Measurements from ENCODE around the gene XPO6. TPM values are rescaled to one million over a fixed set of nuclear protein-coding genes. Genes with fewer than 3 reads are reported as not detected.

XPO6 gene
- total RNA-seq, 4 donors from 2014 or later = 72.9 to 251 (median 86.4) TPM

DNA sequence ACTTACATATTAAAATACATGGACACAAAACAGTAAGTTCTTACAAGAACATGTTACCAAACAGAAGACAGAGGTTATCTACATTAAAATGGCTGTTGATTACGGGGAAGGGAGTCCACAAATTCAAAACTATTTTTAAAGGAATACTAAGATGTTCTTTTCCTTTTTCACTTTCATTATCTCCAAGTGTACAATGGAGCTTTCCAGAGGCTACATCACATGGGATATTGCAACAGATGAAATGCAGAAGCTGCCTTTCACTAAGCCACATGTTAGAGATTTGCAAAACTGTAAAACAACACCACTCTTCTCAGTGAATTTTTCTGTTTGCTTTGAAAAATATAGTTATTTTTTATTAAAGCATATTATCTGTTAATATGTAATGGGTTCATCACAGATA lies 53.6 kb downstream of the XPO6 start:
- intact Hi-C loops (cut with DNase I; ENCODE audit: low total_unique reads) = no loop called here
- H3K9me3 ChIP-seq = no peaks in the 10 kb centered on the region
- TF ChIP-seq POLR2A (IDR thresholded peaks at IDR 0.05) = no peak
- TF ChIP-seq, protein P1, sequence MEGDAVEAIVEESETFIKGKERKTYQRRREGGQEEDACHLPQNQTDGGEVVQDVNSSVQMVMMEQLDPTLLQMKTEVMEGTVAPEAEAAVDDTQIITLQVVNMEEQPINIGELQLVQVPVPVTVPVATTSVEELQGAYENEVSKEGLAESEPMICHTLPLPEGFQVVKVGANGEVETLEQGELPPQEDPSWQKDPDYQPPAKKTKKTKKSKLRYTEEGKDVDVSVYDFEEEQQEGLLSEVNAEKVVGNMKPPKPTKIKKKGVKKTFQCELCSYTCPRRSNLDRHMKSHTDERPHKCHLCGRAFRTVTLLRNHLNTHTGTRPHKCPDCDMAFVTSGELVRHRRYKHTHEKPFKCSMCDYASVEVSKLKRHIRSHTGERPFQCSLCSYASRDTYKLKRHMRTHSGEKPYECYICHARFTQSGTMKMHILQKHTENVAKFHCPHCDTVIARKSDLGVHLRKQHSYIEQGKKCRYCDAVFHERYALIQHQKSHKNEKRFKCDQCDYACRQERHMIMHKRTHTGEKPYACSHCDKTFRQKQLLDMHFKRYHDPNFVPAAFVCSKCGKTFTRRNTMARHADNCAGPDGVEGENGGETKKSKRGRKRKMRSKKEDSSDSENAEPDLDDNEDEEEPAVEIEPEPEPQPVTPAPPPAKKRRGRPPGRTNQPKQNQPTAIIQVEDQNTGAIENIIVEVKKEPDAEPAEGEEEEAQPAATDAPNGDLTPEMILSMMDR (IDR thresholded peaks at IDR 0.05) = no peak
- H3K4me1 ChIP-seq = no peaks in the 10 kb centered on the region
- H3K27ac ChIP-seq = peak overlapping the region; percentile 20 to 60
- H3K27me3 ChIP-seq = no peaks in the 10 kb centered on the region
- no peak overlapping the region for H3K4me3 ChIP-seq
- no peaks in the 10 kb centered on the region for H3K36me3 ChIP-seq
- DNase-seq = no peak

DNA sequence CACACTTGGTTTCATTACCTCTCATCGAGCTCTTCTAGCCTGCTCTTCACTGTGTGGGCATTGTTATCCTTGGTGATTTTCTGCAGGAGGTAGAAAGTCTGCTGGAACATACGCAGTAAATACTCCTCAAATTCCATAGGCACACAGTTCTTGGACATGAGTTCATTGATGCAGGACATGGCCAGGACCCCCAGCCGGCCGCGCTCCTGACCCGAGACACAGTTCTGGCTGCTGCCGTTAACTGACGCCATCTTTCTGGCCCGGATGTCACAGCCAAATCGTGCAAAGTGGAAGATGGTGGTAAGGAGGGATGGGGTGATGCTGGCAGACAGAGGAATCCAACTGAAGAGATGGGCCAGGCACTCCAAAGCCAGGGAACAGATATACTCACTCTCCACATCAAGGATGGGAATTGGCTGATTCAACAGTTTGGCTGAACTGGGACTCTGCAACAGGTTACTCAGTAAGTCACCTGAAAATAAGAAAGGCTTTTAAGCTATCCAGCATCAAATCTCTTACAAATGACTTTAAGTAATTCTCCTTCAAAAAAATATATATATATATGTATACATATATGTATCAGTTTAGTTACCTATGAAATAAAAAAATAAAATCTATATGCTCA lies 55.6 kb downstream of the XPO6 start:
- H3K27ac ChIP-seq = no peak overlapping the region
- intact Hi-C loops (cut with DNase I; ENCODE audit: low total_unique reads) = no loop called here
- no peak overlapping the region for H3K4me3 ChIP-seq
- H3K36me3 ChIP-seq = no peaks in the 10 kb centered on the region
- no peaks in the 10 kb centered on the region for H3K9me3 ChIP-seq
- DNase-seq = no peak
- TF ChIP-seq, protein P1 (IDR thresholded peaks at IDR 0.05) = no peak
- no peak for TF ChIP-seq POLR2A (IDR thresholded peaks at IDR 0.05)
- no peaks in the 10 kb centered on the region for H3K4me1 ChIP-seq
- H3K27me3 ChIP-seq = no peaks in the 10 kb centered on the region

- intact Hi-C loops (cut with DNase I; ENCODE audit: low total_unique reads) = no loop called here
- DNase-seq = no peak
- Histone ChIP-seq H3K36me3 (no peaks in the 10 kb centered on the region), H3K9me3 (no peaks in the 10 kb centered on the region), H3K4me1 (no peaks in the 10 kb centered on the region), H3K27ac (no peak overlapping the region), H3K27me3 (no peaks in the 10 kb centered on the region), H3K4me3 (no peak overlapping the region)
- TF ChIP-seq, protein P1 (IDR thresholded peaks at IDR 0.05) = no peak
- no peak for TF ChIP-seq POLR2A (IDR thresholded peaks at IDR 0.05)
Observed at GRCh38 chr16:28155293-28155692, 56.5 kb downstream of the XPO6 start.

DNA sequence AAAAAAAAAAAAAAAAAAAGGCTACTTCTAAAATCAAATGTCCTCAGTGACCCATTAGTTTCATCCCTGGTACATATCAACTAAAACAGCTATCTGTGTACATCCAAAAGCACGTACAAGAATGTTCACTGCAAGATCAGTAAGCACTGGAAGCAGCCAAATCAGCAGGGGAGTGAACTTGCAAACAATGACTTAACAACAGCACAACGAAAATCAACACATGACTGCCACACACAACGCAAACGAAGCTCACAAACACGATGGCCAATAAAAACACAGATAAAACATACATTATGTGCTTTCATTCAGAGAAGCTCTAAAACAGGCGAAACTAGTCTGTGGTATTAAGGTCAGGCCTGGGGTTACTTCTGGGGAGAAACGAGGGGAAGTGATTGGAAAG lies 60.6 kb downstream of the XPO6 start:
- DNase-seq = no peak
- intact Hi-C loops (cut with DNase I; ENCODE audit: low total_unique reads) = no loop called here
- Histone ChIP-seq H3K36me3 (no peaks in the 10 kb centered on the region), H3K4me1 (no peaks in the 10 kb centered on the region), H3K27me3 (no peaks in the 10 kb centered on the region), H3K27ac (no peak overlapping the region), H3K4me3 (no peak overlapping the region), H3K9me3 (no peaks in the 10 kb centered on the region)
- TF ChIP-seq POLR2A (IDR thresholded peaks at IDR 0.05) = no peak
- TF ChIP-seq, protein P1 (IDR thresholded peaks at IDR 0.05) = no peak

GRCh38 chr16:28149011-28149888 lies 62.5 kb downstream of the XPO6 start:
- intact Hi-C loops (cut with DNase I; ENCODE audit: low total_unique reads) = no loop called here
- Histone ChIP-seq H3K4me1 (no peaks in the 10 kb centered on the region), H3K36me3 (no peaks in the 10 kb centered on the region), H3K27me3 (no peaks in the 10 kb centered on the region), H3K9me3 (no peaks in the 10 kb centered on the region), H3K27ac (no peak overlapping the region), H3K4me3 (no peak overlapping the region)
- no peak for DNase-seq
- TF ChIP-seq, protein P1 (IDR thresholded peaks at IDR 0.05) = no peak
- TF ChIP-seq POLR2A (IDR thresholded peaks at IDR 0.05) = no peak
